SK-N-SH (cell line): ENCODE data around the gene CCDC102B. TPM values are rescaled to one million over a fixed set of nuclear protein-coding genes. Genes with fewer than 3 reads are reported as not detected.

ENCODE experiments used
- CTCF ChIA-PET: fragments of 300-600, 350-600 bp; formaldehyde crosslinking; extraction: SDS; loops from one replicate; lab custom pipeline; 2021; lab: Yijun Ruan, JAX
- POLR2A ChIA-PET: fragments of 350-600 bp; sonication (Branson Sonifier 250); formaldehyde crosslinking; extraction: SDS; loops from one replicate; lab custom pipeline; 2020; ENCODE audit warnings: antibody characterized with exemption, inconsistent platforms; lab: Yijun Ruan, JAX
- DNase-seq: peaks from one replicate; pipeline ENCODE4 v3.0.0; 2012
- H2AFZ ChIP-seq: fragments of 200-600 bp; sonication (generic); 2 replicates; pipeline ENCODE4 v1.8.1; 2016; ENCODE audit warnings: antibody characterized with exemption, mild to moderate bottlenecking, low read depth
- H3F3A ChIP-seq: fragments of 200-600 bp; sonication (generic); replicated peaks from 2 replicates; pipeline ENCODE3; 2016; ENCODE audit warnings: antibody characterized with exemption, mild to moderate bottlenecking; ENCODE audit not compliant: insufficient read depth
- H3K27ac ChIP-seq, 2 experiments: fragments of 200-500 bp in 1 of 2; fragments of 200-600 bp in 1 of 2; sonication (Bioruptor generic) in 1 of 2; sonication (generic), shearing (Covaris generic) in 1 of 2; 2 replicates each; pipeline versions ENCODE4 v1.5.1 to v1.6.1; 2014 to 2016; ENCODE audit warnings: low read depth in 2 of 2, inconsistent platforms in 1 of 2, low read length in 1 of 2, mild to moderate bottlenecking in 1 of 2, mixed read lengths in 1 of 2
- H3K27me3 ChIP-seq: fragments of 200-600 bp; sonication (generic), shearing (Covaris generic); 2 replicates; pipeline ENCODE4 v1.6.1; 2016; ENCODE audit warnings: mixed run types; ENCODE audit not compliant: insufficient read depth
- H3K36me3 ChIP-seq, 2 experiments: fragments of 200-500 bp in 1 of 2; fragments of 200-600 bp in 1 of 2; sonication (Bioruptor generic) in 1 of 2; sonication (generic) in 1 of 2; replicated peaks in 1 of 2; 2 replicates each; pipeline versions ENCODE3 to v1.5.1; 2014 to 2016; ENCODE audit warnings: low read length in 1 of 2, mild to moderate bottlenecking in 1 of 2; ENCODE audit not compliant: insufficient read depth in 2 of 2, control insufficient read depth in 1 of 2
- H3K4me1 ChIP-seq, 2 experiments: fragments of 200-500 bp in 1 of 2; fragments of 200-600 bp in 1 of 2; sonication (Bioruptor generic) in 1 of 2; sonication (generic), shearing (Covaris generic) in 1 of 2; 2 replicates each; pipeline versions ENCODE4 v1.5.1 to v1.6.1; 2014 to 2016; ENCODE audit warnings: low read depth in 1 of 2, low read length in 1 of 2, mixed run types in 1 of 2; ENCODE audit not compliant: insufficient read depth in 2 of 2, control insufficient read depth in 1 of 2
- H3K4me2 ChIP-seq: fragments of 200-600 bp; sonication (generic), shearing (Covaris generic); 2 replicates; pipeline ENCODE4 v1.6.1; 2017; ENCODE audit warnings: mixed run types
- H3K4me3 ChIP-seq, 2 experiments: fragments of 200-500 bp in 1 of 2; fragments of 200-600 bp in 1 of 2; sonication (Bioruptor generic) in 1 of 2; sonication (generic), shearing (Covaris generic) in 1 of 2; 2 replicates each; pipeline versions ENCODE4 v1.5.1 to v1.8.1; 2014 to 2016; ENCODE audit warnings: low read depth in 2 of 2, inconsistent platforms in 1 of 2, low read length in 1 of 2, mild to moderate bottlenecking in 1 of 2, mixed read lengths in 1 of 2, moderate library complexity in 1 of 2
- H3K79me2 ChIP-seq: fragments of 200-600 bp; sonication (generic); 2 replicates; pipeline ENCODE4 v1.8.1; 2017; ENCODE audit warnings: mild to moderate bottlenecking; ENCODE audit not compliant: insufficient read depth
- H3K9ac ChIP-seq: fragments of 200-600 bp; sonication (generic); 2 replicates; pipeline ENCODE4 v1.6.1; 2017; ENCODE audit warnings: mixed run types
- H3K9me2 ChIP-seq: fragments of 200-600 bp; sonication (generic); 2 replicates; pipeline ENCODE4 v1.6.1; 2017; ENCODE audit warnings: mixed run types
- H3K9me3 ChIP-seq: fragments of 200-600 bp; sonication (generic); 2 replicates; pipeline ENCODE4 v1.6.1; 2017; ENCODE audit warnings: mixed run types, mild to moderate bottlenecking, moderate library complexity
- H4K20me1 ChIP-seq: fragments of 200-600 bp; sonication (generic); 2 replicates; pipeline ENCODE4 v1.6.1; 2017; ENCODE audit warnings: mild to moderate bottlenecking, mixed run types; ENCODE audit not compliant: insufficient read depth
- CHD2 ChIP-seq: fragments of 150-350 bp; IDR thresholded peaks from 2 replicates; pipeline ENCODE4 v1.6.1; 2018; ENCODE audit warnings: low read length; ENCODE audit not compliant: partially characterized antibody
- ELF1 ChIP-seq: IDR thresholded peaks from 2 replicates; pipeline ENCODE4 v1.4.0; 2012
- EP300 ChIP-seq, 2 experiments: IDR thresholded peaks; 2 replicates each; pipeline versions ENCODE4 v1.4.0 to v1.6.1; 2012; ENCODE audit warnings: borderline replicate concordance in 1 of 2, low read depth in 1 of 2, low read length in 1 of 2
- EZH2phosphoT487 ChIP-seq: fragments of 200-600 bp; sonication (generic); IDR thresholded peaks from 2 replicates; pipeline ENCODE4 v1.6.1; 2017; ENCODE audit warnings: low read depth, mixed run types, mild to moderate bottlenecking, antibody characterized with exemption, moderate library complexity, borderline replicate concordance
- FOSL2 ChIP-seq: IDR thresholded peaks from 2 replicates; pipeline ENCODE4 v1.4.0; 2012; ENCODE audit warnings: low read depth, mild to moderate bottlenecking, moderate library complexity, borderline replicate concordance
- FOXJ3 ChIP-seq: sonication (generic); formaldehyde crosslinking; IDR thresholded peaks from 2 replicates; pipeline ENCODE4 v1.5.1; 2020; ENCODE audit warnings: mild to moderate bottlenecking, missing genetic modification reagents
- FOXM1 ChIP-seq: IDR thresholded peaks from 2 replicates; pipeline ENCODE4 v1.4.0; 2012; ENCODE audit warnings: low read depth, mild to moderate bottlenecking
- GABPA ChIP-seq: IDR thresholded peaks from 2 replicates; pipeline ENCODE4 v1.4.0; 2012; ENCODE audit warnings: low read depth, mild to moderate bottlenecking
- GATA2 ChIP-seq: sonication (generic); formaldehyde crosslinking; IDR thresholded peaks from 2 replicates; pipeline ENCODE4 v1.5.0; 2020; ENCODE audit warnings: mild to moderate bottlenecking, missing genetic modification reagents
- JUND ChIP-seq: IDR thresholded peaks from 2 replicates; pipeline ENCODE4 v1.4.0; 2012
- NFIC ChIP-seq: IDR thresholded peaks from 2 replicates; pipeline ENCODE4 v1.4.0; 2012; ENCODE audit warnings: borderline replicate concordance
- RXRA ChIP-seq: IDR thresholded peaks from 2 replicates; pipeline ENCODE4 v1.4.0; 2012; ENCODE audit warnings: low read depth, mild to moderate bottlenecking, borderline replicate concordance
- SMC3 ChIP-seq: IDR thresholded peaks from 2 replicates; pipeline ENCODE4 v1.6.1; 2012; ENCODE audit warnings: low read depth, low read length, improper control_type of control experiment
- TCF12 ChIP-seq: IDR thresholded peaks from 2 replicates; pipeline ENCODE4 v1.4.0; 2012
- WGBS: methylation state at CpG from one replicate; pipeline ENCODE4 v1.1.6; 2017; ENCODE audit warnings: low lambda C conversion rate; 5-methylcytosine and 5-hydroxymethylcytosine counted together
- polyA plus RNA-seq, 3 experiments: library from polyadenylated mRNA; depleted of rRNA; stranded (reverse); fragments of >200 nt; gene quantifications; 2 replicates each; pipeline ENCODE4 v1.2.3, GENCODE V29; 2012
- TF ChIP-seq, protein P1 (sequence below): IDR thresholded peaks from 2 replicates; pipeline ENCODE4 v1.6.1; 2012; ENCODE audit warnings: mild to moderate bottlenecking, low read depth, low read length, moderate library complexity
- TF ChIP-seq, protein P2 (sequence below): IDR thresholded peaks from 2 replicates; pipeline ENCODE4 v1.4.0; 2012; ENCODE audit warnings: low read depth
- TF ChIP-seq, protein P3 (sequence below): IDR thresholded peaks from 2 replicates; pipeline ENCODE4 v1.4.0; 2012; ENCODE audit warnings: low read depth, borderline replicate concordance
- TF ChIP-seq, protein P4 (sequence below): IDR thresholded peaks from 2 replicates; pipeline ENCODE4 v1.4.0; 2012; ENCODE audit warnings: low read depth, borderline replicate concordance
- TF ChIP-seq, protein P5 (sequence below): IDR thresholded peaks from 2 replicates; pipeline ENCODE4; 2012

The CCDC102B gene
- polyA plus RNA-seq, 1 of the 3 experiments (the other 2 are of a cell fraction) = 2.0 TPM

DNA sequence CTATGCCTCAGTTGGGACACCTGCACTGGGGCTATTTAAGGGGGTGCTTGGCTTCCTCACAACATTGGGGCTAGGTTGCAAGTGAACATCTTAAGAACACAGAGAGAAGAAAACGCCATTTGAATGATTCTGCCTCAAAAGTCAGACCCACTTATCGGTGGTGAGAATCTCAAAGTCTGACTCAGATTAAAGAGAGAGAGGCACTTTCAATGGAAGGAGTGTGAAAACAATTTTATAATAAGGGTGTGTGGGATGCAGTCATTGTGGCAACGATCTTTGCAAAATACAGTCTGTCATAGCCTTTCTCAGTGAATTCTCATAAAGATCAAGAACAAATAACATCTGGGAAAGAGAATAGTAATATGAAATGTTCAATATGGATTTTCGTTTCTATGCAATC lies 41.8 kb downstream of the CCDC102B start:
- H3K9me3 ChIP-seq = no peaks in the 10 kb centered on the region
- TF ChIP-seq, protein P1, sequence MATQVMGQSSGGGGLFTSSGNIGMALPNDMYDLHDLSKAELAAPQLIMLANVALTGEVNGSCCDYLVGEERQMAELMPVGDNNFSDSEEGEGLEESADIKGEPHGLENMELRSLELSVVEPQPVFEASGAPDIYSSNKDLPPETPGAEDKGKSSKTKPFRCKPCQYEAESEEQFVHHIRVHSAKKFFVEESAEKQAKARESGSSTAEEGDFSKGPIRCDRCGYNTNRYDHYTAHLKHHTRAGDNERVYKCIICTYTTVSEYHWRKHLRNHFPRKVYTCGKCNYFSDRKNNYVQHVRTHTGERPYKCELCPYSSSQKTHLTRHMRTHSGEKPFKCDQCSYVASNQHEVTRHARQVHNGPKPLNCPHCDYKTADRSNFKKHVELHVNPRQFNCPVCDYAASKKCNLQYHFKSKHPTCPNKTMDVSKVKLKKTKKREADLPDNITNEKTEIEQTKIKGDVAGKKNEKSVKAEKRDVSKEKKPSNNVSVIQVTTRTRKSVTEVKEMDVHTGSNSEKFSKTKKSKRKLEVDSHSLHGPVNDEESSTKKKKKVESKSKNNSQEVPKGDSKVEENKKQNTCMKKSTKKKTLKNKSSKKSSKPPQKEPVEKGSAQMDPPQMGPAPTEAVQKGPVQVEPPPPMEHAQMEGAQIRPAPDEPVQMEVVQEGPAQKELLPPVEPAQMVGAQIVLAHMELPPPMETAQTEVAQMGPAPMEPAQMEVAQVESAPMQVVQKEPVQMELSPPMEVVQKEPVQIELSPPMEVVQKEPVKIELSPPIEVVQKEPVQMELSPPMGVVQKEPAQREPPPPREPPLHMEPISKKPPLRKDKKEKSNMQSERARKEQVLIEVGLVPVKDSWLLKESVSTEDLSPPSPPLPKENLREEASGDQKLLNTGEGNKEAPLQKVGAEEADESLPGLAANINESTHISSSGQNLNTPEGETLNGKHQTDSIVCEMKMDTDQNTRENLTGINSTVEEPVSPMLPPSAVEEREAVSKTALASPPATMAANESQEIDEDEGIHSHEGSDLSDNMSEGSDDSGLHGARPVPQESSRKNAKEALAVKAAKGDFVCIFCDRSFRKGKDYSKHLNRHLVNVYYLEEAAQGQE = no peak
- no peak for TF ChIP-seq EZH2phosphoT487
- H3K4me2 ChIP-seq = no peak overlapping the region
- no peaks in the 10 kb centered on the region; the same call in 1 of the 2 replicates for H3K79me2 ChIP-seq
- WGBS = 65% methylated on average over 4 of the region's 4 CpGs
- H2AFZ ChIP-seq = no peak overlapping the region
- no peaks in the 10 kb centered on the region for H3K27me3 ChIP-seq
- no peak overlapping the region for H3K9ac ChIP-seq
- H3F3A ChIP-seq = peaks cover 19% of the 10 kb centered on the region
- peaks cover 0 to 12% of the 10 kb centered on the region in 2 experiments; a peak in 3 of 4 replicates for H3K4me1 ChIP-seq
- H4K20me1 ChIP-seq = no peaks in the 10 kb centered on the region
- CTCF ChIA-PET = interaction anchor here (1.1 kb wide), 1 partner anchor 179 kb away, joined by 3 read pairs; no protein-coding TSS in a partner anchor
- peak overlapping the region in 1 of 2 experiments; percentile 99; a peak in 2 of 4 replicates for H3K27ac ChIP-seq
- peaks cover 0 to 4% of the 10 kb centered on the region in 2 experiments for H3K36me3 ChIP-seq
- no peaks in the 10 kb centered on the region for H3K9me2 ChIP-seq
- no peak overlapping the region for H3K4me3 ChIP-seq
- no peak for DNase-seq
- POLR2A ChIA-PET = no interaction called here

DNA sequence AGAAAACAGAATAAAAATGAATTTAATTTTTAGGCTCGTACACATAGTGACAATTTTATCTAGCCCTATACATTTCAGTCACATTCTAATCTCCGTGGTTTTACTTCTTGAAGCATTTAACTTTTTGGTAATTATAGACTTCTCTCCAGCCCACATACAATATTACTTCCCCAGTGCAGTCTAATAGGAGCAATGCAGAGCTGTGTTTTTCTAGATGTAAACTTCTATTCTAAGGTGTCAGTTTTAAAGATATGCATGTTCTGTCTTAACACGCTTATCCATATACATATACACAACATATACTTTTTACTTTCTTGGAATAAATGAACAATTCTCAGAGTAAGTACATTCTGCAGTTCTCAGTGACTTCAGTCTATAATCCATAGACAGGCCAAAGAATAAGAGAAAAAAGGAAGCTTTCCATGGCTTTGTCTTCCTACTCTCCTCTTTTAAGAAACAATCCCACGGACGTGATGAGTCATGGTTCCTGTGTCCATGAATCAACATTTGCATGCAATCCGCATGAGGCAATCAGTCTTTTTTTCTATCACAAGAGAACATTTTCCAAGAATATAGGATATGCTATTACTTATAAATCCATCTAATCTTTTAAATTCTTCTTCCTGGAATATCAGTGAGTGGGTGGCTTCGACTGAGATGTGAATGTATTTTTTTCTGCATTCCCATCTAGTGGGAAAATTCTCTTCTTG lies 42.8 kb downstream of the CCDC102B start:
- Histone ChIP-seq H3K9ac (peak overlapping the region; percentile 48; the same call in 1 of the 2 replicates), H3K4me2 (peak overlapping the region; percentile 32; the same call in 1 of the 2 replicates), H3K79me2 (no peaks in the 10 kb centered on the region), H3K9me3 (no peaks in the 10 kb centered on the region), H2AFZ (peak overlapping the region; percentile 60; the same call in 1 of the 2 replicates), H3K4me3 (no peak overlapping the region), H3K36me3 (peaks cover 0 to 4% of the 10 kb centered on the region in 2 experiments), H3K9me2 (no peaks in the 10 kb centered on the region), H4K20me1 (no peaks in the 10 kb centered on the region), H3K27ac (peak overlapping the region; percentile 69 to 99), H3K4me1 (peaks cover 0 to 12% of the 10 kb centered on the region in 2 experiments; a peak in 3 of 4 replicates), H3K27me3 (no peaks in the 10 kb centered on the region), H3F3A (peaks cover 19% of the 10 kb centered on the region)
- DNase-seq = no peak
- ChIA-PET POLR2A (interaction anchor here (0.5 kb wide), 1 partner anchor 1251 kb away, joined by 4 read pairs; no protein-coding TSS in a partner anchor), CTCF (no interaction called here)
- 36% methylated on average over 7 of the region's 7 CpGs for WGBS
- TF ChIP-seq JUND = peak; percentile 92
- peak; percentile 96 for TF ChIP-seq FOSL2
- TF ChIP-seq EP300 (IDR thresholded peaks at IDR 0.05; ENCODE audit: borderline replicate concordance in 1 of 2, low read depth in 1 of 2, low read length in 1 of 2) = peak in 1 of 2 experiments; percentile 48; a peak in 2 of 4 replicates
- TF ChIP-seq GATA2 (CRISPR knock-in tag) = no peak
- no peak for TF ChIP-seq RXRA
- peak; percentile 47; the same call in 1 of the 2 replicates for TF ChIP-seq NFIC
- TF ChIP-seq TCF12 = peak; percentile 63
- TF ChIP-seq, protein P2, sequence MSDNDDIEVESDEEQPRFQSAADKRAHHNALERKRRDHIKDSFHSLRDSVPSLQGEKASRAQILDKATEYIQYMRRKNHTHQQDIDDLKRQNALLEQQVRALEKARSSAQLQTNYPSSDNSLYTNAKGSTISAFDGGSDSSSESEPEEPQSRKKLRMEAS = 0 out of 2 replicates have a peak, but pooled peaks have one; percentile 34
- TF ChIP-seq, protein P3, sequence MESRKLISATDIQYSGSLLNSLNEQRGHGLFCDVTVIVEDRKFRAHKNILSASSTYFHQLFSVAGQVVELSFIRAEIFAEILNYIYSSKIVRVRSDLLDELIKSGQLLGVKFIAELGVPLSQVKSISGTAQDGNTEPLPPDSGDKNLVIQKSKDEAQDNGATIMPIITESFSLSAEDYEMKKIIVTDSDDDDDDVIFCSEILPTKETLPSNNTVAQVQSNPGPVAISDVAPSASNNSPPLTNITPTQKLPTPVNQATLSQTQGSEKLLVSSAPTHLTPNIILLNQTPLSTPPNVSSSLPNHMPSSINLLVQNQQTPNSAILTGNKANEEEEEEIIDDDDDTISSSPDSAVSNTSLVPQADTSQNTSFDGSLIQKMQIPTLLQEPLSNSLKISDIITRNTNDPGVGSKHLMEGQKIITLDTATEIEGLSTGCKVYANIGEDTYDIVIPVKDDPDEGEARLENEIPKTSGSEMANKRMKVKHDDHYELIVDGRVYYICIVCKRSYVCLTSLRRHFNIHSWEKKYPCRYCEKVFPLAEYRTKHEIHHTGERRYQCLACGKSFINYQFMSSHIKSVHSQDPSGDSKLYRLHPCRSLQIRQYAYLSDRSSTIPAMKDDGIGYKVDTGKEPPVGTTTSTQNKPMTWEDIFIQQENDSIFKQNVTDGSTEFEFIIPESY = peak; percentile 21; the same call in 1 of the 2 replicates
- TF ChIP-seq CHD2 = no peak
- TF ChIP-seq, protein P4, sequence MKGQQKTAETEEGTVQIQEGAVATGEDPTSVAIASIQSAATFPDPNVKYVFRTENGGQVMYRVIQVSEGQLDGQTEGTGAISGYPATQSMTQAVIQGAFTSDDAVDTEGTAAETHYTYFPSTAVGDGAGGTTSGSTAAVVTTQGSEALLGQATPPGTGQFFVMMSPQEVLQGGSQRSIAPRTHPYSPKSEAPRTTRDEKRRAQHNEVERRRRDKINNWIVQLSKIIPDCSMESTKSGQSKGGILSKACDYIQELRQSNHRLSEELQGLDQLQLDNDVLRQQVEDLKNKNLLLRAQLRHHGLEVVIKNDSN = no peak
- TF ChIP-seq GABPA = no peak
- TF ChIP-seq, protein P5, sequence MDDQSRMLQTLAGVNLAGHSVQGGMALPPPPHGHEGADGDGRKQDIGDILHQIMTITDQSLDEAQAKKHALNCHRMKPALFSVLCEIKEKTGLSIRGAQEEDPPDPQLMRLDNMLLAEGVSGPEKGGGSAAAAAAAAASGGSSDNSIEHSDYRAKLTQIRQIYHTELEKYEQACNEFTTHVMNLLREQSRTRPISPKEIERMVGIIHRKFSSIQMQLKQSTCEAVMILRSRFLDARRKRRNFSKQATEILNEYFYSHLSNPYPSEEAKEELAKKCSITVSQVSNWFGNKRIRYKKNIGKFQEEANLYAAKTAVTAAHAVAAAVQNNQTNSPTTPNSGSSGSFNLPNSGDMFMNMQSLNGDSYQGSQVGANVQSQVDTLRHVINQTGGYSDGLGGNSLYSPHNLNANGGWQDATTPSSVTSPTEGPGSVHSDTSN = peak; percentile 76
- TF ChIP-seq ELF1 = no peak
- TF ChIP-seq SMC3 = no peak
- TF ChIP-seq EZH2phosphoT487 = no peak
- no peak for TF ChIP-seq FOXM1
- TF ChIP-seq FOXJ3 (CRISPR knock-in tag) = no peak
